IMR-90 (cell line): ENCODE results near the gene SNAP29. TPM values are rescaled to one million over a fixed set of nuclear protein-coding genes. Genes with fewer than 3 reads are reported as not detected.
"Not testable (repeated sequence)": the region's sequence is repeated elsewhere in the genome, so short reads cannot be mapped to it uniquely, and the experiment has no call there.

Experiments
- ATAC-seq: fragments of 200-7000 bp; cut with Tn5 transposase; 2 replicates; pipeline ENCODE4 v1.9.1; 2020; ENCODE audit warnings: low read depth, mild to moderate bottlenecking, moderate library complexity
- BruUV-seq: library from RNA; stranded (reverse); fragments of 400-500 nt; replicated peaks from 2 replicates; lab custom pipeline; 2021; lab: Mats Ljungman, UMichigan
- CTCF ChIA-PET: fragments of 300-600 bp; formaldehyde crosslinking; extraction: SDS; loops from one replicate; lab custom pipeline; 2021; ENCODE audit warnings: antibody characterized with exemption; lab: Yijun Ruan, JAX
- POLR2A ChIA-PET: fragments of 300-600 bp; sonication (Branson Sonifier 250); formaldehyde crosslinking; loops from one replicate; lab custom pipeline; 2022; ENCODE audit warnings: antibody characterized with exemption; ENCODE audit not compliant: unreplicated experiment; lab: Charles Lee
- DNase-seq: peaks from one replicate; pipeline ENCODE4 v3.0.0; 2013
- H2AFZ ChIP-seq: replicated peaks from 2 replicates; pipeline ENCODE3; 2013; ENCODE audit warnings: low read length, mild to moderate bottlenecking; ENCODE audit not compliant: poor library complexity
- H2AK5ac ChIP-seq: 2 replicates; pipeline ENCODE4 v1.6.1; 2013; ENCODE audit warnings: low read depth, low read length, inconsistent platforms
- H2AK9ac ChIP-seq: replicated peaks from 2 replicates; pipeline ENCODE3; 2013; ENCODE audit warnings: mild to moderate bottlenecking, low read depth, low read length, moderate library complexity; ENCODE audit not compliant: poor library complexity
- H2BK120ac ChIP-seq: 2 replicates; pipeline ENCODE4 v1.6.1; 2013; ENCODE audit warnings: low read depth, low read length, inconsistent platforms
- H2BK15ac ChIP-seq: 3 replicates; pipeline ENCODE4 v1.6.1; 2013; ENCODE audit warnings: low read depth, low read length, inconsistent platforms
- H2BK20ac ChIP-seq: 2 replicates; pipeline ENCODE4 v1.6.1; 2013; ENCODE audit warnings: low read depth, mild to moderate bottlenecking, inconsistent platforms, low read length, moderate library complexity
- H2BK5ac ChIP-seq: 2 replicates; pipeline ENCODE4 v1.6.1; 2013; ENCODE audit warnings: mild to moderate bottlenecking, low read depth, low read length, inconsistent platforms; ENCODE audit not compliant: poor library complexity, severe bottlenecking
- H3K14ac ChIP-seq: replicated peaks from 2 replicates; pipeline ENCODE4 v1.6.1; 2013; ENCODE audit warnings: low read depth, low read length, inconsistent platforms
- H3K18ac ChIP-seq: 2 replicates; pipeline ENCODE4 v1.6.1; 2013; ENCODE audit warnings: low read depth, low read length, control low read depth
- H3K23ac ChIP-seq: 2 replicates; pipeline ENCODE4 v1.6.1; 2013; ENCODE audit warnings: low read depth, low read length, inconsistent platforms
- H3K27ac ChIP-seq: 2 replicates; pipeline ENCODE4 v1.5.1; 2013; ENCODE audit warnings: mild to moderate bottlenecking, control low read depth, low read length; ENCODE audit not compliant: insufficient read depth
- H3K27me3 ChIP-seq: 2 replicates; pipeline ENCODE4 v1.6.1; 2013; ENCODE audit warnings: low read length; ENCODE audit not compliant: control insufficient read depth, insufficient read depth
- H3K36me3 ChIP-seq: 2 replicates; pipeline ENCODE4 v1.6.1; 2013; ENCODE audit warnings: low read length, mixed read lengths; ENCODE audit not compliant: control insufficient read depth, insufficient read depth
- H3K4ac ChIP-seq: 2 replicates; pipeline ENCODE4 v1.6.1; 2013; ENCODE audit warnings: low read depth, low read length, inconsistent platforms
- H3K4me1 ChIP-seq: 2 replicates; pipeline ENCODE4 v1.6.1; 2013; ENCODE audit warnings: low read length, mixed read lengths; ENCODE audit not compliant: control insufficient read depth, insufficient read depth
- H3K4me2 ChIP-seq: 2 replicates; pipeline ENCODE4 v1.6.1; 2013; ENCODE audit warnings: low read depth, mild to moderate bottlenecking, control low read depth, low read length, moderate library complexity
- H3K4me3 ChIP-seq: 2 replicates; pipeline ENCODE4 v1.5.1; 2013; ENCODE audit warnings: low read depth, mild to moderate bottlenecking, control low read depth, low read length, moderate library complexity; ENCODE audit not compliant: insufficient read depth
- H3K56ac ChIP-seq: 2 replicates; pipeline ENCODE4 v1.6.1; 2013; ENCODE audit warnings: low read length, inconsistent platforms; ENCODE audit not compliant: insufficient read depth; ENCODE audit errors: extremely low read depth
- H3K79me1 ChIP-seq, 2 experiments: 2 replicates each; pipeline ENCODE4 v1.6.1; 2013; ENCODE audit warnings: low read length in 2 of 2, inconsistent platforms in 1 of 2, low read depth in 1 of 2
- H3K9ac ChIP-seq: 2 replicates; pipeline ENCODE4 v1.6.1; 2013; ENCODE audit warnings: low read depth, low read length, control low read depth
- H3K9me1 ChIP-seq: 2 replicates; pipeline ENCODE4 v1.6.1; 2013; ENCODE audit warnings: low read length, inconsistent platforms; ENCODE audit not compliant: insufficient read depth
- H3K9me3 ChIP-seq: 2 replicates; pipeline ENCODE4 v1.6.1; 2013; ENCODE audit warnings: low read length; ENCODE audit not compliant: control insufficient read depth, insufficient read depth
- H4K20me1 ChIP-seq: 2 replicates; pipeline ENCODE4 v1.6.1; 2013; ENCODE audit warnings: low read length, inconsistent platforms; ENCODE audit not compliant: insufficient read depth
- H4K5ac ChIP-seq: 2 replicates; pipeline ENCODE4 v1.6.1; 2013; ENCODE audit warnings: mild to moderate bottlenecking, low read depth, low read length, control low read depth
- H4K8ac ChIP-seq, 2 experiments: 2 replicates each; pipeline ENCODE4 v1.6.1; 2013; ENCODE audit warnings: low read depth in 2 of 2, low read length in 2 of 2, control low read depth in 1 of 2, inconsistent platforms in 1 of 2
- H4K91ac ChIP-seq: 2 replicates; pipeline ENCODE4 v1.6.1; 2013; ENCODE audit warnings: low read depth, low read length, inconsistent platforms; ENCODE audit not compliant: insufficient read depth
- WGBS, 2 experiments: methylation state at CpG; one replicate each; pipeline versions ENCODE4 v1.1.5 to v1.1.7; 2013; ENCODE audit warnings: missing lambda C conversion rate in 2 of 2; ENCODE audit not compliant: insufficient read length in 1 of 2; ENCODE audit errors: extremely low coverage in 2 of 2; 5-methylcytosine and 5-hydroxymethylcytosine counted together
- dilution Hi-C: fragments of 300-500 bp; cut with HindIII; formaldehyde crosslinking; loops from one replicate; pipeline ENCODE4 v1.14.3; 2018; ENCODE audit warnings: low sequenced_read_pairs; ENCODE audit not compliant: unreplicated experiment
- in situ Hi-C: fragments of 300-500 bp; cut with MboI; formaldehyde crosslinking; loops from 3 replicates; pipeline ENCODE4 v1.14.3; 2019; ENCODE audit warnings: low sequenced_read_pairs, inconsistent platforms, mixed read lengths
- intact Hi-C: fragments of 100-400 bp; cut with micrococcal nuclease; formaldehyde crosslinking; loops from 2 replicates; pipeline ENCODE4 v1.10.0; 2022
- polyA plus RNA-seq, 3 experiments: library from polyadenylated mRNA; depleted of rRNA; stranded (reverse); fragments of >200 nt; gene quantifications; 2 replicates each; pipeline ENCODE4 v1.2.3, GENCODE V29; 2012; ENCODE audit warnings: low replicate concordance in 1 of 3
- total RNA-seq: library from RNA; depleted of rRNA; stranded (reverse); fragments of >200 nt; gene quantifications from 2 replicates; pipeline ENCODE4 v1.2.3, GENCODE V29; 2012

The SNAP29 gene
- total and polyA plus RNA-seq, 2 of the 4 experiments (the other 2 are of a cell fraction): 10.6 to 29.5 TPM

DNA sequence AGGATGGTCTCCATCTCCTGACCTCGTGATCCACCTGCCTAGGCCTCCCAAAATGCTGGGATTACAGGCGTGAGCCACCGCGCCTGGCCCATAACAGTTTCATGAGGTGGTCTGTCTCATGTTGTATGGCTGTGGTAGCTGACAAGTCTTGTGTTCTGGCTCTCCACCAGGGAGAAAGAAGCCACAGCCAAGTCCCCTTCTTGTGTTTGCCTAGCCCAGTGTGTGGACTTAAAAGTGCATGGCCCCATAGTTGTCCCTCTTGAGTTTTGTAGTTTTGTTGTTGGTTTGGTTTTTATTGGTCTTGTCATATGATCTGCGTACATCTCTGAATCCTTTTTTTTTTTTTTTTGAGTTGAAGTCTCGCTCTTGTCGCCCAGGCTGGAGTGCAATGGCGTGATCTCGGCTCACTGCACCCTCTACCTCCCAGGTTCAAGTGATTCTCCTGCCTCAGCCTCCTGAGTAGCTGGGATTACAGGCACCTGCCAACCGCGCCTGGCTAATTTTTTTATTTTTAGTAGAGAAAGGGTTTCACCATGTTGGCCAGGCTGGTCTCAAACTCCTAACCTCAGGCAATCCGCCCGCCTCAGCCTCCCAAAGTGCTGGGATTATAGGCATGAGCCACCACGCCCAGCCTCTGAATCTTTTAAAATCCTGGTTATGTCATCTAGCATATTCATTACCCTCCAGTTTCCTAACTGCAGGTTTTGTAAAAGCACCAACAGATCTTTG is 80.8 kb downstream of the SNAP29 start:
- BruUV-seq, H3K27ac ChIP-seq, H3K56ac ChIP-seq, H2BK120ac ChIP-seq, intact Hi-C loops, dilution Hi-C loops, H3K18ac ChIP-seq, H4K8ac ChIP-seq, H3K4ac ChIP-seq, H2BK20ac ChIP-seq, H2BK15ac ChIP-seq, H3K9ac ChIP-seq, H2AK9ac ChIP-seq, H3K14ac ChIP-seq, H3K23ac ChIP-seq, H2AFZ ChIP-seq, in situ Hi-C loops, H4K5ac ChIP-seq, H2AK5ac ChIP-seq, CTCF ChIA-PET, H3K4me3 ChIP-seq, H3K27me3 ChIP-seq, ATAC-seq, POLR2A ChIA-PET, H4K91ac ChIP-seq, H2BK5ac ChIP-seq, H3K4me1 ChIP-seq, H3K9me3 ChIP-seq, H3K4me2 ChIP-seq, DNase-seq: not testable (repeated sequence)
- H4K20me1 ChIP-seq: peaks cover 94% of the 10 kb centered on the region
- peaks cover 17% of the 10 kb centered on the region for H3K9me1 ChIP-seq
- peaks cover 27% of the 10 kb centered on the region for H3K36me3 ChIP-seq
- peaks cover 8 to 70% of the 10 kb centered on the region in 2 experiments for H3K79me1 ChIP-seq
- 94% methylated on average over 3 of the region's 14 CpGs; no CpG with 5 or more reads in 1 of the 2 experiments for WGBS, 2 experiments
